Loucy (cell line): ENCODE results near the gene PSORS1C1.

ENCODE experiments used
- EZH2phosphoT487 ChIP-seq: fragments of 200-600 bp; IDR thresholded peaks from 2 replicates; pipeline ENCODE4 v1.6.1; 2018; ENCODE audit warnings: antibody characterized with exemption, mild to moderate bottlenecking, moderate library complexity, borderline replicate concordance
- TF ChIP-seq, protein P1 (sequence below): fragments of 200-600 bp; sonication (generic); conservative IDR thresholded peaks from 2 replicates; pipeline ENCODE4 v1.5.1; 2014; ENCODE audit warnings: mild to moderate bottlenecking, antibody characterized with exemption, low read length

DNA sequence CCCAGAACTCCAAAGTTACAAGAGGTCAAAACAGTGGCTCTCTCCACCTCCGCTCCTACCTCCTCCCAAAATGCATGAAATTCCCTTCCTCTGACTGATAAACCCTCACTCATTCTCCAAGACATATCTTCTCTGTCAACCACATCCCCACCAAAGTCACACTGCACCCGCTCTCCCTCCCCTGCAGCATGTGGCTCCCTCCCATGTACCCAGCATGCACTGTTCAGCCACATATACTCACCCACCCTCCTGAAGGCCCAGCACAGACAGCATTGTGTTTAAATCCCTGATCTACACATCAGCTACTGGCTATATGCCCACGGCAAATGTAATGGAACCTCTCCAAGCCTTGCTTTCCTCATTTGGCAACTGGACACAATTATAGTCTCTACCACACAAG is 61.4 kb downstream of the PSORS1C1 start:
- TF ChIP-seq, protein P1, sequence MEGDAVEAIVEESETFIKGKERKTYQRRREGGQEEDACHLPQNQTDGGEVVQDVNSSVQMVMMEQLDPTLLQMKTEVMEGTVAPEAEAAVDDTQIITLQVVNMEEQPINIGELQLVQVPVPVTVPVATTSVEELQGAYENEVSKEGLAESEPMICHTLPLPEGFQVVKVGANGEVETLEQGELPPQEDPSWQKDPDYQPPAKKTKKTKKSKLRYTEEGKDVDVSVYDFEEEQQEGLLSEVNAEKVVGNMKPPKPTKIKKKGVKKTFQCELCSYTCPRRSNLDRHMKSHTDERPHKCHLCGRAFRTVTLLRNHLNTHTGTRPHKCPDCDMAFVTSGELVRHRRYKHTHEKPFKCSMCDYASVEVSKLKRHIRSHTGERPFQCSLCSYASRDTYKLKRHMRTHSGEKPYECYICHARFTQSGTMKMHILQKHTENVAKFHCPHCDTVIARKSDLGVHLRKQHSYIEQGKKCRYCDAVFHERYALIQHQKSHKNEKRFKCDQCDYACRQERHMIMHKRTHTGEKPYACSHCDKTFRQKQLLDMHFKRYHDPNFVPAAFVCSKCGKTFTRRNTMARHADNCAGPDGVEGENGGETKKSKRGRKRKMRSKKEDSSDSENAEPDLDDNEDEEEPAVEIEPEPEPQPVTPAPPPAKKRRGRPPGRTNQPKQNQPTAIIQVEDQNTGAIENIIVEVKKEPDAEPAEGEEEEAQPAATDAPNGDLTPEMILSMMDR: no peak
- no peak for TF ChIP-seq EZH2phosphoT487
